Gastroesophageal sphincter (tissue), 4 donors: ENCODE results near the gene CHMP6. TPM values are rescaled to one million over a fixed set of nuclear protein-coding genes. Genes with fewer than 3 reads are reported as not detected.

Source experiments
- ATAC-seq: fragments of 150-250 bp; one replicate; pipeline ENCODE4 v1.9.1; 2016; ENCODE audit warnings: mild to moderate bottlenecking, moderate library complexity
- H3K27ac ChIP-seq, 4 donors: fragments of 200-600 bp; sonication (generic) in 3 of 4; 1 replicate in 3 of 4; 2 replicates in 1 of 4; pipeline ENCODE4 v1.5.1; 2016 to 2019
- H3K27me3 ChIP-seq: fragments of 200-600 bp; sonication (generic); one replicate; pipeline ENCODE4 v1.5.1; 2019
- H3K36me3 ChIP-seq, 2 donors: fragments of 200-600 bp; sonication (generic); one replicate each; pipeline ENCODE4 v1.5.1; 2019; ENCODE audit warnings: control low read depth in 1 of 2
- H3K4me1 ChIP-seq, 3 donors: fragments of 200-600 bp; sonication (generic); 1 replicate in 2 of 3; 2 replicates in 1 of 3; pipeline ENCODE4 v1.5.1; 2016 to 2019; ENCODE audit warnings: control low read depth in 2 of 3
- H3K4me3 ChIP-seq, 2 donors: fragments of 200-600 bp; sonication (generic); one replicate each; pipeline ENCODE4 v1.5.1; 2019; ENCODE audit warnings: mild to moderate bottlenecking in 1 of 2, moderate library complexity in 1 of 2
- H3K9me3 ChIP-seq, 3 donors: fragments of 200-600 bp; sonication (generic); one replicate each; pipeline ENCODE4 v1.5.1; 2017 to 2019; ENCODE audit warnings: control low read depth in 2 of 3
- CTCF ChIP-seq, 4 experiments: fragments of 200-600 bp in 2 of 4; fragments of 450-650 bp in 2 of 4; sonication (generic) in 1 of 4; IDR thresholded peaks; one replicate each; pipeline ENCODE4 v1.5.1; 2017 to 2019; ENCODE audit warnings: antibody characterized with exemption in 4 of 4, mild to moderate bottlenecking in 2 of 4, moderate library complexity in 2 of 4
- EP300 ChIP-seq: sonication (generic); formaldehyde crosslinking; IDR thresholded peaks from one replicate; pipeline ENCODE4 v1.6.1; 2017; ENCODE audit warnings: antibody characterized with exemption, mild to moderate bottlenecking
- POLR2A ChIP-seq, 2 donors: fragments of 450-650 bp; IDR thresholded peaks; one replicate each; pipeline ENCODE4 v1.6.1; 2017; ENCODE audit warnings: antibody characterized with exemption in 2 of 2, mild to moderate bottlenecking in 2 of 2, moderate library complexity in 1 of 2
- POLR2AphosphoS5 ChIP-seq: sonication (generic); formaldehyde crosslinking; IDR thresholded peaks from one replicate; pipeline ENCODE4 v1.6.1; 2017; ENCODE audit warnings: antibody characterized with exemption
- WGBS, 2 donors: methylation state at CpG; one replicate each; pipeline ENCODE4 v1.1.5; 2018; ENCODE audit warnings: low coverage in 1 of 2; 5-methylcytosine and 5-hydroxymethylcytosine counted together
- total RNA-seq, 4 donors: library from RNA; depleted of rRNA; stranded (reverse); fragments of >200 nt; gene quantifications; one replicate each; pipeline ENCODE4 v1.1.0, GENCODE V29; 2016

The CHMP6 gene
- total RNA-seq, 4 donors from 2014 or later = 17.6 to 26.0 (median 19.0) TPM

DNA sequence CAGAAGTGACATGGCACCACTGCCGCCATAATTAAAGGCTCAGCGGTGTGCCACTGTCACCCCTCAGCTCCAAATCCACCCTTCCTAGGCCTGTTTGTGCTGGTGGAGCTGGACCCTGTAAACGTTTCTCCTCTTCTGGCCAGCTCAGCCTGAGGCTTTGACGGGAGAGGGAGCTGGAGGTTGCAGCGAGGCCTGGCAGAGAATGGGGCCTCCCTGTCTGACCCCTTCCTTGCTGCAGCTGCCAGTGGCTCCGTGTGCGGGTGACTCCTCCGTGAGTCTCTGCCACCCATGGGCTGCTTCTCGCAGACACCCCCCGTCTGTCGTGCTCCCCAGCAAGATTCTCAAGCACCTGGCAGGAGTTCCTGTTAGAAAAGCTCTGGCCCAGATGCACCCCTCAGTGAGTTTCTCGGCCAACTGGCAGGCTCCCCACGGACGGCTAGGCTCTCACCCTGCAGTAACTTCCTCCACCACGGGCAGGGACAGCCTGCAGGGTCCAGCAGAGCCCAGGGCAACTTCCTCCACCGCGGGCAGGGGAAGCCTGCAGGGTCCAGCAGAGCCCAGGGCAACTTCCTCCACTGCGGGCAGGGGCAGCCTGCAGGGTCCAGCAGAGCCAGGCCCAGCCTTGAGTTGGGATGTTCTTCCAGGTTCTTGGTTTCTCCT lies 4.7 kb upstream of the CHMP6 start:
- ATAC-seq = no peak

DNA sequence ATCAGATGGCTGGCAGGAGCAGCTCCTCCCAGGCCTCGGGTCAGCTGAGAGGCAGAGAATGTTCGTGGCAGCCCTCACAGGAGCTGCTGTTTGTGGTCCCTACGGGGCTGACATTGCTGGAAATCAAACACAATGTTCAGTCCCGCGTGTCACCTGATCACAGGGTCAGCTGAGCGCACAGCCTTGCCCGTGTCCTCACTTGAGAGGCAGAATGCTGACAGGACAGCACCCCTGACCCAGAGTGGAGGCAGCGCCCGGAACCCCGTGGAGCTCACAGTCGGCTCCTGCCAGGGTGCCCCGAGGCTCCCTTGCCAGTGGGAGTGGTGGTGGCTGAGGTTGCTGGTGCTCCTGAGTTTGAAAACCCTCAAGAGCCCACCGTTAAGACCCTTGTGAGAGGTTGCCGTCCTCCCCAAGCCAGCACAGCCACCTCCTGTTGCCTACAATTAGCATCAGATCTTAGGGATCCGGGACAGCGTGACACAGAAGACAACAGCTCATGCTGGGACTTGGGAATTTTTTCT lies 3.6 kb upstream of the CHMP6 start:
- Histone ChIP-seq H3K27ac (peak overlapping the region in 2 of 4 donors; percentile 48 to 53), H3K27me3 (no peaks in the 10 kb centered on the region), H3K9me3 (no peaks in the 10 kb centered on the region), H3K4me3 (no peak overlapping the region), H3K36me3 (no peaks in the 10 kb centered on the region), H3K4me1 (peaks cover 0 to 62% (median 7%) of the 10 kb centered on the region in 3 donors)
- no peak for ATAC-seq
- no peak for TF ChIP-seq CTCF (IDR thresholded peaks at IDR 0.05)
- no peak for TF ChIP-seq POLR2AphosphoS5
- TF ChIP-seq EP300 = no peak
- no peak for TF ChIP-seq POLR2A (IDR thresholded peaks at IDR 0.05)
- WGBS, 2 donors = 80% methylated on average over 1 of the region's 16 CpGs; no CpG with 5 or more reads in 1 of the 2 donors

More for the DNA sequence above, 4.7 kb upstream of the CHMP6 start:
- no peaks in the 10 kb centered on the region for H3K9me3 ChIP-seq
- no peak overlapping the region for H3K4me3 ChIP-seq
- no peaks in the 10 kb centered on the region for H3K36me3 ChIP-seq
- H3K4me1 ChIP-seq = peaks cover 0 to 53% (median 7%) of the 10 kb centered on the region in 3 donors
- H3K27ac ChIP-seq = peak overlapping the region in 2 of 4 donors; percentile 48 to 53
- no peak for TF ChIP-seq POLR2A (IDR thresholded peaks at IDR 0.05)
- TF ChIP-seq POLR2AphosphoS5 = no peak
- no peaks in the 10 kb centered on the region for H3K27me3 ChIP-seq
- WGBS, 2 donors = 71% methylated on average over 3 of the region's 18 CpGs; no CpG with 5 or more reads in 1 of the 2 donors

- no peak for ATAC-seq
Observed at GRCh38 chr17:80989586-80989913, 2.1 kb upstream of the CHMP6 start.

GRCh38 chr17:80990921-80991644 lies 558 bp upstream of the CHMP6 start:
- H3K9me3 ChIP-seq = no peaks in the 10 kb centered on the region
- H3K36me3 ChIP-seq = peaks cover 0 to 21% of the 10 kb centered on the region in 2 donors
- H3K4me1 ChIP-seq = peaks cover 0 to 62% (median 14%) of the 10 kb centered on the region in 3 donors
- no peaks in the 10 kb centered on the region for H3K27me3 ChIP-seq
- no peak for TF ChIP-seq CTCF (IDR thresholded peaks at IDR 0.05)
- no peak for TF ChIP-seq EP300
- TF ChIP-seq POLR2AphosphoS5 = no peak
- TF ChIP-seq POLR2A (IDR thresholded peaks at IDR 0.05) = no peak
- no peak for ATAC-seq
- H3K27ac ChIP-seq = peak overlapping the region in 3 of 4 donors; percentile 59 to 86 (median 68)
- 29 to 55% methylated on average over 10 to 13 of the region's 22 CpGs for WGBS, 2 donors
- peak overlapping the region; percentile 92 to 100 for H3K4me3 ChIP-seq

More at GRCh38 chr17:80989586-80989913, 2.1 kb upstream of the CHMP6 start:
- WGBS, 2 donors = 86 to 88% methylated on average over 1 to 8 of the region's 11 CpGs
- Histone ChIP-seq H3K36me3 (peaks cover 0 to 5% of the 10 kb centered on the region in 2 donors), H3K27me3 (no peaks in the 10 kb centered on the region), H3K4me1 (peaks cover 0 to 69% (median 14%) of the 10 kb centered on the region in 3 donors), H3K27ac (no peak overlapping the region), H3K9me3 (no peaks in the 10 kb centered on the region), H3K4me3 (no peak overlapping the region)
- no peak for TF ChIP-seq CTCF (IDR thresholded peaks at IDR 0.05)
- TF ChIP-seq POLR2AphosphoS5 = no peak
- no peak for TF ChIP-seq POLR2A (IDR thresholded peaks at IDR 0.05)
- no peak for TF ChIP-seq EP300
